Epithelial cell of esophagus (primary cell): ENCODE results near the gene TRAPPC6A.

ENCODE experiments used
- DNase-seq: peaks from one replicate; pipeline ENCODE4 v3.0.0; 2010; ENCODE audit warnings: low read depth
- H3K4me3 ChIP-seq: 2 replicates; pipeline ENCODE4 v1.5.1; 2011; ENCODE audit warnings: mild to moderate bottlenecking, low read length, control low read depth
- CTCF ChIP-seq: IDR thresholded peaks from 2 replicates; pipeline ENCODE4 v1.5.1; 2011; ENCODE audit warnings: low read depth, mild to moderate bottlenecking, low read length, control low read depth, inconsistent platforms; ENCODE audit not compliant: insufficient read depth; ENCODE audit errors: missing control alignments

TRAPPC6A gene

GRCh38 chr19:45177817-45178261, at the start of gene TRAPPC6A:
Gene TRAPPC6A (minus strand): TSS chr19:45178237. CDS start chr19:45178218, 19 bp downstream.
- TF ChIP-seq CTCF: no peak
- DNase-seq: peak; percentile 97
- H3K4me3 ChIP-seq: peak within 1 kb of the TSS; percentile 97

- DNase-seq: no peak
- no peak for TF ChIP-seq CTCF
- no peak overlapping the region for H3K4me3 ChIP-seq
Observed at GRCh38 chr19:45224645-45225044, 46.6 kb upstream of the TRAPPC6A start.

- no peak for DNase-seq
- no peak overlapping the region for H3K4me3 ChIP-seq
- no peak for TF ChIP-seq CTCF
Observed at GRCh38 chr19:45223879-45224278, 45.8 kb upstream of the TRAPPC6A start.

- TF ChIP-seq CTCF: no peak
- no peak for DNase-seq
- H3K4me3 ChIP-seq: no peak overlapping the region
Observed at GRCh38 chr19:45222724-45223123, 44.7 kb upstream of the TRAPPC6A start.

GRCh38 chr19:45218911-45219743, 41.1 kb upstream of the TRAPPC6A start:
- DNase-seq: no peak
- TF ChIP-seq CTCF: no peak
- no peak overlapping the region for H3K4me3 ChIP-seq

GRCh38 chr19:45218426-45218825, 40.4 kb upstream of the TRAPPC6A start:
- no peak overlapping the region for H3K4me3 ChIP-seq
- no peak for TF ChIP-seq CTCF
- DNase-seq: no peak

- no peak for DNase-seq
- TF ChIP-seq CTCF: no peak
- H3K4me3 ChIP-seq: no peak overlapping the region
Observed at GRCh38 chr19:45217957-45218334, 39.9 kb upstream of the TRAPPC6A start.
